Activated gamma-delta T cell treated with anti-CD3 and anti-CD28 coated beads, Interleukin-2, amount 50 U/mL, for 16 hours (primary cell): ENCODE measurements around the gene LMTK2.

Experiments used
- DNase-seq: peaks from one replicate; pipeline ENCODE4 v3.0.0-alpha.2; 2020; ENCODE audit warnings: low read depth

The LMTK2 gene

GRCh38 chr7:98234429-98235147 lies 127.9 kb downstream of the LMTK2 start:
- DNase-seq: no peak

GRCh38 chr7:98235901-98236300 lies 129.2 kb downstream of the LMTK2 start:
- no peak for DNase-seq

- no peak for DNase-seq
Observed at GRCh38 chr7:98236355-98237185, 129.9 kb downstream of the LMTK2 start.

- no peak for DNase-seq
Observed at GRCh38 chr7:98238076-98238475, 131.4 kb downstream of the LMTK2 start.

GRCh38 chr7:98238976-98239375 lies 132.3 kb downstream of the LMTK2 start:
- no peak for DNase-seq

DNA sequence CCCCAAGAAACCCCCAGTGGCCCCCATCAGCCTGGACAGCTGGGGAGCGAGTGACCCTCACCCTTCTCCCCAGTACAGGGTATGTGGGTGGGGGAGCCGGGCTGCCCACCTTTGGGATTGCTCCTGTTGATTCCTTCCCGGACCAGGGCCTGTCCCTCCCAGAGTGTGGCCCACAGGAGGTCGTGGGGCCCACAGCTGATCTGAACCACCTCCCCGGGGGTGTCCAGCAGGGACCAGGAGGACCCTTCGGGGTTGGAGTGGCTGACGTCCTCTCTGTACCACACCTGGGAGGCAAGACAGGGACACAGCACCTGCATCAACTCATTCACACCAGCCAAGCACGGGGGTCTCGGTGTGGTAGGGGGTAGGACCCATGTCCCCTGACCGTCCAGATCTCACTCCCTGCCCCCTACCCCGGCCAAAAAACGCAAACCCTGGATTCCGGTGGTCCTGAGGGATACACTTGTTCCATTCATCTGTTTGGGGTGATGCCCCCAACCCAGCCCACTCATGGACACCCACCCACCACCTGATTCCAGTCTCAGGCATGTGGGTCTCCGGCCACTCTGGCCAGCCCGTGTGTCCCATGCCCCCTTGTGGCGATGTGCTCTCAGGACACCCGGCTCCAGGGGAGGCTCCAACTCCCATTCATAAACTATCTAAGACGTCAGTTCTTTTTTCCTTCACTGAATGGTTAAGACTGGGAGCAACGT lies 134.5 kb downstream of the LMTK2 start:
- peak; percentile 8 for DNase-seq

- no peak for DNase-seq
Observed at GRCh38 chr7:98241674-98242241, 135.1 kb downstream of the LMTK2 start.

GRCh38 chr7:98242342-98242741 lies 135.7 kb downstream of the LMTK2 start:
- DNase-seq: no peak

- DNase-seq: no peak
Observed at GRCh38 chr7:98242934-98243333, 136.3 kb downstream of the LMTK2 start.

- no peak for DNase-seq
Observed at GRCh38 chr7:98244871-98245270, 138.2 kb downstream of the LMTK2 start.

DNA sequence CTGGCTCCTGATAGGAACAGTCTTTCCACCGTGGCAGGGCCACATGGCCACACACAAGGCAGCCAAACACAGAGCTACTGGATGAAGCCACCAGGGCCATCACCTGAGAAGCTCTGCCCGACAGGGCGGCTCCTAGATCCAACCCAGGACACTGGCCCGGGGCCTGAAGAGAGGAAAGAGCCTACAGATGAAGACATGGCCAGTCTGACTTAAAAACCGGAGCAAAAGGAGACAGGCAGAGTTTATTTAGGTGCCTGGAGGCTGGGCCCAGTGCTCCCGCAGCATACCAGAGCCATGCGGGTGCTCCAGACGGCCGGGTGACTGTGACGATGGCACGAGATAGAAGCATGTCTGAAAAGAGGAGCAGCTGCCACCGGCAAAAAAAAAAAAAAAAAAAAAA lies 141.5 kb downstream of the LMTK2 start:
- DNase-seq: no peak

DNA sequence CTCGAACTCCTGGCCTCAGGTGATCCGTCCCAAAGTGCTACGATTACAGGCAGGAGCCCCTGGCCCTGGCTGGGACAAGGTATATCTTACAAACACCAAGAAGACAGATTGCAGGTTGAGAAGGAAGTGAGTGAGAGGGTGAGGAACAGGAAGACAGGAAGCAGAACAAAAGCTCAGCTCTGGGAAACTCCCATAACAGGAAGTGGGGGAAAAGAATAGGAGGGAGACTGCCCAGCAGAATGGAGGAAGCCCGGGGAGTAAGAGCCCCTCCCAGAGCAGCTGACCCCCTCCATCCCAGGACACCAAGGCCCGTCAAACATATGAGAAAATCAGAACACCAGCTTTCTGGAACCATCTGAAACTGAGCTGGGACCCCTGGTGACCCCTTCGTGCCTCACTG lies 142.4 kb downstream of the LMTK2 start:
- DNase-seq: no peak

GRCh38 chr7:98250789-98251188 lies 144.1 kb downstream of the LMTK2 start:
- DNase-seq: peak; percentile 17

GRCh38 chr7:98251231-98251600 lies 144.6 kb downstream of the LMTK2 start:
- DNase-seq: peak; percentile 4

DNA sequence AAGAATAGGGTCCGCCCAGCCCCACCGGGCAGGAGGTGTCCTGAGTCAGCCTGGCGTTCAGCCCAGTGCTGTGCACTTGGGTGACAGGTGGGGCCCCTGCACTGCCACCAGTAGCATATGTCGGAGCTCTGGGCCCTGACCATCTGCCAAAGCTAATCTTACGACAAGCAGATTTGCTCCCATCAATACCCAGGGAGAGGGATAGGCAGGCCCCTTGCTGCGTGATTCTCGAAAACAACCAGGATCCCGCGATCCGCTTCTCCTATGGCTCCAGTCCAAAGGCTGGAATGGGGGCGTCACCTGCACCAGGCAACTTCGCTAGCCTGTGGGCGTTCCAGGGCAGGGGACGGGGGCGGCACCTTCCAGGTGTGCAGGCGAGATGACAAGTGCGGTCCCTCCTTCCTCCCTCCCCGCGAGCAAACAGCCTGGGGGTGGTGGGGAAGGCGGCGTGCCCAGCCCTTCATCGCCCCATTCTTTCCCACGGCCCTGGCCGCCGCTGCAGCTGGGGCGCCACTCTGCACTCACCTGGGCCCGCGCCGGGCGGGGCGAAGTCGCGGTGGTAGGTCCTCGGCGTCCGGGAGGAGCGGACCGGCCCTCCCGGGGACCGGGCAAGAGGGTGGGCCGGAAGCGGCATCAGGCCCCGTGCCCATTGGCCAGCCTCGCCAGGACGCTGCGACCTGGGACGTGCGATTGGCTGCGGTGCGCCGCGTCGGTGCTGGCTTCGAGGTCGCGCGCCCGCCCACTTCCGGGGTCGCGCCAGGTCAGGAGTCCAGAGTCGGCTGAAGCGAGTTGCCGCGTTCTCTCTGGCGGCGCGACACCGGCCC lies 145.2 kb downstream of the LMTK2 start, which contains the start of gene TECPR1:
TECPR1 (minus strand) TSS at position 632 of the 824 bp plus-strand sequence. CDS start 6,086 bp downstream, outside the sequence.
- peak; percentile 78 for DNase-seq

DNA sequence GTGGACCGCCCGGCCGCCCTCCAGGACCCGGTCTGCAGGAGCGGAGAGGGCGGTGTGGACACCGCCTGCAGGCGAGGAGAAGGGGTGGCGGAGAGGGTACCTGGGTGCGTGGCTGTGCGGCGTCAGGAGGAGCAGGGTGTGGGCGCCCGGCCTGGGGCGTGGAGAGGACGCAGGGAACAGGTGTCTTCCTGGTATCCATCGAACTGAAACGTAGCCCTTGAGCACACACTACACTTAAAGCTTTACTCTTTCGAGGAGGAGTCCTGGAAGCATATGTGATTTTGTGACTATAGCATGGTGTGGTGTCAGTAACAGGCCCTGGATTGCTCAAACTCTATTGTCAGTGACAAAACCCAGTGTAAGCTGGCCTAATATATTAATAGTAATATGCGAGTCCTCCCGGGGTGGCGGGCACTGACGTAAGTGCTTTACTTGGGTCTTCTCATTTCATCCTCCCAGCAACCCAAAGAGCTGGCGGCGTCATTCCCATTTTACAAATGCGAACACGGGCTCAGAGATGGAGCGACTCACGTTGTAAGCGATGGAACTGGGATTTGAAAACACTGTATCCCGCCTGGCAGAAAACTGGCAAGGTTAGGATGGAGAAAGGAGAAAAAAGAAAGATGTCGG lies 145.9 kb downstream of the LMTK2 start:
- no peak for DNase-seq

DNA sequence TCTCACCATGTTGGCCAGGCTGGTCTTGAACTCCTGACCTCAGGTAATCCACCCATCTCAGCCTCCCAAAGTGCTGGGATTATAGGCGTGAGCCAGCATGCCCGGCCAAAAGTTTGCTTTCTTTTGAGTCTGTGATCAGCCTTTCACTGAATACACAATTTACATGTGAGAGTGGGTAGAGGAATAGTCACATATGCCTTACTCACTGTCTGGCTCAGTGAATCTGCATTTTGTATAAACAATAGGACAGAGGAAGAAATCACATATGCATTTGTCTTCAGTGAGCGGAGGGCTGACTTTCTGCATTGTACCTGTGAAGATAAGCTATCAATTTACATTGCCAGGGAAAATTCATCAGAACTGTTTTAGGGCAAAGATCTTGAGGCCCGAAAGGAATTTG lies 147.9 kb downstream of the LMTK2 start:
- DNase-seq: no peak

GRCh38 chr7:98254951-98255610 lies 148.4 kb downstream of the LMTK2 start:
- DNase-seq: no peak

DNA sequence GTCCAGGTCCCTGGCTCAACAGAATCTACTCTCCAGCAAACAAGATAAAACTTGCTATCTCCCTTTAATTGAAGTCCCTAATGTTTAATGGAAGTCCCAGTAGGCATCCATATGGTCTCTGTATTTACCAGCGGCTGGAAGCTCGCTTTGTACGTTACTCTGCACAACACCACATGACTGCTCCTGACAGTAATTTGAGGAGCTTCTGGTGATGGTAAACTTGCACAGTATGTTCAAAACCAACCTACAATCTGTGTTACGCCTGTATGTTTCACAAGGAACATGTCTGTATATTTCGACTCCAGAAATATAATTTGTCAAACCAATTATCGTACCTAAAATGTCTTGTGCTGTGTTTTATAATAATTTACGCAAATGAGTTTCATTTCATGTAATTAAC lies 149.8 kb downstream of the LMTK2 start:
- DNase-seq: no peak

- DNase-seq: no peak
Observed at GRCh38 chr7:98257701-98258100, 151.0 kb downstream of the LMTK2 start.
